GM10266 (cell line): ENCODE measurements around the gene CALD1.

Experiments used
- DNase-seq: peaks from one replicate; pipeline ENCODE4 v3.0.0; 2012; ENCODE audit errors: extremely low spot score
- TF ChIP-seq, protein P1 (sequence below): IDR thresholded peaks from 2 replicates; pipeline ENCODE4 v1.5.1; 2012; ENCODE audit warnings: mild to moderate bottlenecking, low read depth; ENCODE audit not compliant: control insufficient read depth, insufficient read depth; ENCODE audit errors: missing control alignments

The CALD1 gene

DNA sequence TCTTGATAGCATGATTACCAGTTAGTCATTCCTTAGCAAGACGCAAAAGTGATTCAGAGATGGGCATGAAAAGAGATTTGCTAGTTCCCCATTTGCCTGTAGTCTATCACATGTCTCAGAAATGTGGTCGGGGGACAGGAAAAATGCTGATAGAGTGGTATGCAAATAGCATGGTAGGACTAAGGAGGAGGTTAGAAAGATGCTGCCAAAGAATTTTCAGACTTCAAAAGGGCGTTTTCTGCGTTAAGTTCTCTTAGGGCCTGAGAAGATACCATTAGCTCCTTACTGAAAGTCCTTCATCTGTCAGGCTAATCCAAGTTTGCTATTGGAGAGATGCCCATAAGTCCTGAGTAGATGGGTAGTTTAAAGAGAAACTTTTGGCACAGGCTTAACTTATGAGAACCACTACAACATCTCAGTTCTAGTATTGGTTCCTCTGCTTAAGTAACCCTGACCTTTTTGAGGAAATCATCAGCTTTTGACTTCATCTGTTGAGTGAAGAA, 2.7 kb downstream of the CALD1 start:
- TF ChIP-seq, protein P1, sequence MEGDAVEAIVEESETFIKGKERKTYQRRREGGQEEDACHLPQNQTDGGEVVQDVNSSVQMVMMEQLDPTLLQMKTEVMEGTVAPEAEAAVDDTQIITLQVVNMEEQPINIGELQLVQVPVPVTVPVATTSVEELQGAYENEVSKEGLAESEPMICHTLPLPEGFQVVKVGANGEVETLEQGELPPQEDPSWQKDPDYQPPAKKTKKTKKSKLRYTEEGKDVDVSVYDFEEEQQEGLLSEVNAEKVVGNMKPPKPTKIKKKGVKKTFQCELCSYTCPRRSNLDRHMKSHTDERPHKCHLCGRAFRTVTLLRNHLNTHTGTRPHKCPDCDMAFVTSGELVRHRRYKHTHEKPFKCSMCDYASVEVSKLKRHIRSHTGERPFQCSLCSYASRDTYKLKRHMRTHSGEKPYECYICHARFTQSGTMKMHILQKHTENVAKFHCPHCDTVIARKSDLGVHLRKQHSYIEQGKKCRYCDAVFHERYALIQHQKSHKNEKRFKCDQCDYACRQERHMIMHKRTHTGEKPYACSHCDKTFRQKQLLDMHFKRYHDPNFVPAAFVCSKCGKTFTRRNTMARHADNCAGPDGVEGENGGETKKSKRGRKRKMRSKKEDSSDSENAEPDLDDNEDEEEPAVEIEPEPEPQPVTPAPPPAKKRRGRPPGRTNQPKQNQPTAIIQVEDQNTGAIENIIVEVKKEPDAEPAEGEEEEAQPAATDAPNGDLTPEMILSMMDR: no peak
- no peak for DNase-seq

DNA sequence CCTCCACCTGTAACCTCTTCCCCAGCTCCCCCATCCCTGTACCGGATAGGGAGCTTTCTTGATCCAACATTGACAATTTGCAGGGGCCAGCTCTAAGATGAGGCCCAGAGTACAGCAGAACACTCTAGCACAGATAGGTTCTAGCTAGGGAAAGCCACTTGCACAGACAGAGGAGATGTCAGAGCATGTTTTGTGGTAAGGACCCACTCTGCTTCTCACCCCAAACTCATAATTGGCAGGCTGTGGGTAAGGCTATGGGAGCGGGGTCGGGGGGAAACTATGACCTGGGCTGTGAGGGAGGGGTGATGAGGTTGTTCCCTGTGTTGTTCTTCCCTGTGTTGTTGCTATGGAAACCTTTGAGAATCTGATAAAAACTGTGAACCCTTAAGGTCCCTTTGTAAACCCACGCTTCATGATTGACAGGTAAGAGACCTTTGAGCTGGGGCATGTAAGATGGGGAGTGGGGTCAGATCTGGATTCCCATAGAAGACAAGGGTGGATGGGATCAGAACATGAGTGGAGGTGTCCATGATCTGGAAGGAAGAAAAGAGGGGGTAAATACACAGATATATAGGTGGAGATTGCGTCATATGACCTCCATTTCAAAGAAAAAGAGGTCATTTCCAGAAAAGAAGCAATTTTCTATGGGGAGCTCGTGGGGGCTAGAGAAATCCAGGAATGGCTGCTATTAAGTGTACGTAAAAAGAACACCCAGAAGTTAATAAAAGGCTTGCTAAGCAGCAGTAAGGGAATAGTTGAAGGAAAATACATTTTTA, 4.0 kb downstream of the CALD1 start:
- TF ChIP-seq, protein P1: no peak
- DNase-seq: no peak

DNA sequence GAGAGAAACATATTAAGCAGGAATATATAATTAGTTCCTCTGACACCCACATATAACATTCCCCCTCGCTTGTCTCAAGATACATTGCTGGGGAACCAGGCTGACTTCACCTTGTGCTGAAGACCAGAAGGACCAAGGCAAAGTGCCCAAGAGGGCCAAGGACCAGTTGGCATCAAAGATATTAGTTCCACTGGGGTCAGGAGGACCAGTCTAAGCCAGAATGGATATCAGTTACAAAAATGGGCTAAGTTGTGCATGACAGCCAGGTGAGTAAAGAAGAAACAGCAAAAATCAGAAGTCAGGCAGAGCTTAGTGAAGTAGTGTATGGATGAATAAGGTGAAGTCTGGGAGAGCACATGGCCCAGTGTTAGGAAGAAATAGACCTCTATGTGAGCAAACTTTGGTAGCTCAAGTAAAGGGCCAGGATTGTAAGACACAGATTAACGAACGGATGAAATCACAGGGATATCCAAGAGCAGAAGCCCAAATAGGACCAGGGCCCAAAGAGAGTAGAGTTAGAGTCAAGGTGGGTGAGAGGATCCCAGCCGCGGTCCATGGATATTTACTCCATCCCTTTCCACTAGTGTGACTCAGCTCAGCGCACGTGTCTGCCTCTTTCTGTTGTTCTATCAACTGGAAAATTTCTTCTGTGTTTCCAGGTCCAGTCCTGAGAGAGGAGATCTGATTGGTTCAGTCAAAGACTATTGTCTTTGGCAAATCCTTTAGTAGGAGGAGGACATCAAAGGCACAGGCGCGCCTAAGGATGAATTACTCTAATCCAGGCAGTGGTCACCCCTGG, 5.0 kb downstream of the CALD1 start:
- TF ChIP-seq, protein P1: no peak
- no peak for DNase-seq

DNA sequence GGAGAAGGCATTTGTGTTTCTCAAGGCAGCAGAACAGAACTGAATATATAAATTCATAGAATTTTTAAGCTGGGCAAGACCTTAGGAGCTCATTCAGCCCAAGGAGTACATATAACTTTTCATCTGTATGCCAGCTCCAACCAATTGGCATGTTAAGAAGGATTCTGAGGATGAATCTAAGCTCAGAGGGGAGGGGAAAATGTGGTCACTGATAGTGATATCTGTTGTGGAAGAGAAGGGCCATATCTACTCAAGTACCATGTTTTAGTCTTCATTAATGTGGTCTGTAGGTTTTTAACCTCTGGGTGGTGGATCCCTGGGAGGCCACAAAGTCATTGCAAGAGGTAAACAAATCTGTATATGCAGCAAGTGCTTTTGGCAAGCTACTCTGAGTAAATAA, 6.4 kb downstream of the CALD1 start:
- no peak for DNase-seq
- TF ChIP-seq, protein P1: no peak

DNA sequence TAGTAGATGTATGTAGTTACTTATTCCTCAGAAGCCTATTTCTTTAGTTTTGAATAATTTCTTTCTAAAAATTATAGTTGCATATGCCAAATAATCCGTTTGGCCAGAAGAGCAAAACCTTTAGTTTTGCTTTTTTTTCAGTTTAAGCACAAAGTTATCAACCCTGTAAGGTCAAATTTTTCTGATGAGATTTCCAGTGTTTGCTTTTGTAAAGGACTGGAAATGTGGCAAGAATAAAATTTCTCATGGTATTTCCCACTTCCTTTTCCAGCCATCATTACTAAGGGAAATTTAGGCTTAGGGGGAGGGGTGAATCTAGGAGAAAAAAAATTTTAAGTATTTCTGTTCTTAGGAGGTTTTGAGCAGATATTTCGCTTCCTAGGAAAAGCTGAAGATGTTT, 7.6 kb downstream of the CALD1 start:
- DNase-seq: no peak

DNA sequence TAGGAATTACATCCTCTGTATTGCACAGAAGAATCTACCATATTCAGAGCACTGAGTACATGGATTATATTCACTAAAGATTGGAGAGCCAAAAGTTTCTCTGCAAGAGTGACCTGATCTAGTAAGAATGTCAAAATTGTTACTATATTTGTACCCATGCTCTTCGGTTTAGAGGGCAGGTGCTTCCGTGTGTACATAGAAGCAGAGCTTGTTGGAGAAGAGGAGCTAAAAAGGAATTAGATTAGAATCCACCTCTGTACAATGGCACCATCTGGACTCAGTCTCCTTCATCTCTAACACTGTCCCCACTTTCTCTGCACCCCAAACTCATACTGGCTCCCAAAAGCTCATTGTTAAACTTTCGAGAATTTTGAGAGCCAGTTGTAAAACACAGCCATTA, 8.3 kb downstream of the CALD1 start:
- DNase-seq: no peak

More for the DNA sequence above, 7.6 kb downstream of the CALD1 start:
- TF ChIP-seq, protein P1: no peak

More for the DNA sequence above, 8.3 kb downstream of the CALD1 start:
- TF ChIP-seq, protein P1: no peak
